ENCODE data around the gene GRIN2A. TPM values are rescaled to one million over a fixed set of nuclear protein-coding genes. Genes with fewer than 3 reads are reported as not detected.

The GRIN2A gene
- total and polyA plus RNA-seq, 2 of the 8 experiments (the other 6 are each of a cell fraction or from before 2014, with no cell fraction given) = 0.18 to 1.8 TPM

GRCh38 chr16:9840761-9841665 lies 341.2 kb downstream of the GRIN2A start:
- H2BK12ac ChIP-seq (ENCODE audit: low read depth, low read length) = no peak overlapping the region

More at GRCh38 chr16:9840761-9841665, 341.2 kb downstream of the GRIN2A start:
- Histone ChIP-seq H3K4ac (replicated peaks; ENCODE audit: insufficient read length, low read depth, low read length) (no peak overlapping the region), H3K23ac (ENCODE audit: insufficient read length) (no peak overlapping the region), H3K56ac (replicated peaks; ENCODE audit: insufficient read length, low read depth, low read length) (no peak overlapping the region), H2AK5ac (ENCODE audit: low read depth, low read length) (no peak overlapping the region), H3K79me2 (ENCODE audit: control insufficient read depth in 1 of 2, insufficient read depth in 2 of 2, low read length in 2 of 2) (no peaks in the 10 kb centered on the region), H3K36me3 (ENCODE audit: control insufficient read depth in 2 of 4, insufficient read depth in 4 of 4, low read length in 3 of 4) (no peaks in the 10 kb centered on the region), H2BK15ac (ENCODE audit: low read length) (no peak overlapping the region), H4K91ac (replicated peaks; ENCODE audit: insufficient read length, low read length) (no peak overlapping the region), H4K8ac (ENCODE audit: extremely low read depth, insufficient read depth, low read length) (no peak overlapping the region), H3K14ac (ENCODE audit: insufficient read length) (no peak overlapping the region), H3K23me2 (ENCODE audit: low read depth, low read length) (no peaks in the 10 kb centered on the region), H4K5ac (ENCODE audit: insufficient read length, low read depth, low read length) (no peak overlapping the region), H2BK120ac (replicated peaks; ENCODE audit: low read depth, low read length) (no peak overlapping the region), H3K4me2 (ENCODE audit: insufficient read depth in 1 of 2, low read depth in 2 of 2, low read length in 2 of 2) (peak overlapping the region in 1 of 2 experiments; percentile 8; a peak in 1 of 4 replicates), H3K27ac (ENCODE audit: low read depth, low read length) (no peak overlapping the region), H3K27me3 (replicated peaks in 1 of 4; ENCODE audit: control insufficient read depth in 3 of 4, extremely low read depth in 1 of 4, insufficient read depth in 3 of 4, low read length in 3 of 4) (no peaks in the 10 kb centered on the region), H2BK5ac (ENCODE audit: low read depth, low read length) (0 out of 2 replicates have a peak overlapping the region, but pooled peaks have one; percentile 22), H3K9ac (replicated peaks in 1 of 4; ENCODE audit: extremely low read depth in 1 of 4, low read depth in 3 of 4, low read length in 3 of 4) (no peak overlapping the region), H3K4me1 (replicated peaks in 1 of 4; ENCODE audit: control insufficient read depth in 3 of 4, insufficient read depth in 4 of 4, low read length in 3 of 4) (peaks cover 0 to 5% (median 2%) of the 10 kb centered on the region in 4 experiments; a peak in 3 of 7 replicates), H3K9me3 (ENCODE audit: insufficient read depth in 2 of 2, low read depth in 1 of 2, low read length in 1 of 2) (no peaks in the 10 kb centered on the region), H3K4me3 (ENCODE audit: extremely low read depth in 1 of 4, insufficient read depth in 2 of 4, low read depth in 3 of 4, low read length in 4 of 4) (no peak overlapping the region), H3K79me1 (ENCODE audit: low read depth, low read length) (no peaks in the 10 kb centered on the region), H2BK20ac (ENCODE audit: low read length) (peak overlapping the region; percentile 49; the same call in 1 of the 2 replicates), H2AFZ (ENCODE audit: low read length) (0 out of 2 replicates have a peak overlapping the region, but pooled peaks have one; percentile 21), H3K18ac (ENCODE audit: extremely low read depth, low read length) (no peak overlapping the region), H4K20me1 (replicated peaks in 1 of 2; ENCODE audit: control insufficient read depth in 1 of 2, insufficient read depth in 2 of 2, low read length in 2 of 2) (no peaks in the 10 kb centered on the region)
- TF ChIP-seq ASH2L (IDR thresholded peaks at IDR 0.05; ENCODE audit: low read length) (no peak), TEAD4 (IDR thresholded peaks at IDR 0.05; ENCODE audit: low read depth, low read length) (0 out of 2 replicates have a peak, but pooled peaks have one; percentile 41), BRCA1 (IDR thresholded peaks at IDR 0.05; ENCODE audit: low read depth, low read length) (no peak), SIX5 (IDR thresholded peaks at IDR 0.05; ENCODE audit: low read depth, low read length) (no peak)
- 77% methylated on average over 4 of the region's 4 CpGs; no CpG with 5 or more reads in 1 of the 2 experiments for WGBS, 2 experiments (ENCODE audit: extremely low coverage in 1 of 2, insufficient coverage in 1 of 2, insufficient read length in 1 of 2, insufficient replicate concordance in 2 of 2, low coverage in 1 of 2, low lambda C conversion rate in 2 of 2, missing lambda C conversion rate in 1 of 2)
- FAIRE-seq = peak; percentile 19
- no peak for DNase-seq (ENCODE audit: low read depth in 1 of 2, low spot score in 2 of 2)
- ChIA-PET CTCF (ENCODE audit: partially characterized antibody) (interaction anchor here (1.6 kb wide), 1 partner anchor 585 kb away, joined by 3 read pairs; no protein-coding TSS in a partner anchor), POLR2A (ENCODE audit: partially characterized antibody) (no interaction called here)
